Measurements from ENCODE around the gene AMH. TPM values are rescaled to one million over a fixed set of nuclear protein-coding genes. Genes with fewer than 3 reads are reported as not detected.

The AMH gene
- polyA plus RNA-seq, 3 donors, result 0.12 TPM; not detected in 2

DNA sequence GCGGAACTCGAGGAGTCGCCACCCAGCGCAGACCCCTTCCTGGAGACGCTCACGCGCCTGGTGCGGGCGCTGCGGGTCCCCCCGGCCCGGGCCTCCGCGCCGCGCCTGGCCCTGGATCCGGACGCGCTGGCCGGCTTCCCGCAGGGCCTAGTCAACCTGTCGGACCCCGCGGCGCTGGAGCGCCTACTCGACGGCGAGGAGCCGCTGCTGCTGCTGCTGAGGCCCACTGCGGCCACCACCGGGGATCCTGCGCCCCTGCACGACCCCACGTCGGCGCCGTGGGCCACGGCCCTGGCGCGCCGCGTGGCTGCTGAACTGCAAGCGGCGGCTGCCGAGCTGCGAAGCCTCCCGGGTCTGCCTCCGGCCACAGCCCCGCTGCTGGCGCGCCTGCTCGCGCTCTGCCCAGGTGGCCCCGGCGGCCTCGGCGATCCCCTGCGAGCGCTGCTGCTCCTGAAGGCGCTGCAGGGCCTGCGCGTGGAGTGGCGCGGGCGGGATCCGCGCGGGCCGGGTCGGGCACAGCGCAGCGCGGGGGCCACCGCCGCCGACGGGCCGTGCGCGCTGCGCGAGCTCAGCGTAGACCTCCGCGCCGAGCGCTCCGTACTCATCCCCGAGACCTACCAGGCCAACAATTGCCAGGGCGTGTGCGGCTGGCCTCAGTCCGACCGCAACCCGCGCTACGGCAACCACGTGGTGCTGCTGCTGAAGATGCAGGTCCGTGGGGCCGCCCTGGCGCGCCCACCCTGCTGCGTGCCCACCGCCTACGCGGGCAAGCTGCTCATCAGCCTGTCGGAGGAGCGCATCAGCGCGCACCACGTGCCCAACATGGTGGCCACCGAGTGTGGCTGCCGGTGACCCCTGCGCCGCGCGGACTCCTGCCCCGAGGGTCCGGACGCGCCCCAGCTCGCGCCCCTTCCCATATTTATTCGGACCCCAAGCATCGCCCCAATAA, 2.3 kb downstream of the AMH start:
- H3K4me3 ChIP-seq (replicated peaks in 1 of 3; ENCODE audit: low read depth in 2 of 3, low read length in 3 of 3), result peak overlapping the region in 2 of 3 experiments; percentile 20 to 70
- peak overlapping the region; percentile 71 for H2AFZ ChIP-seq (ENCODE audit: insufficient read depth, low read depth, low read length, poor library complexity, severe bottlenecking)
- TF ChIP-seq, protein P1, sequence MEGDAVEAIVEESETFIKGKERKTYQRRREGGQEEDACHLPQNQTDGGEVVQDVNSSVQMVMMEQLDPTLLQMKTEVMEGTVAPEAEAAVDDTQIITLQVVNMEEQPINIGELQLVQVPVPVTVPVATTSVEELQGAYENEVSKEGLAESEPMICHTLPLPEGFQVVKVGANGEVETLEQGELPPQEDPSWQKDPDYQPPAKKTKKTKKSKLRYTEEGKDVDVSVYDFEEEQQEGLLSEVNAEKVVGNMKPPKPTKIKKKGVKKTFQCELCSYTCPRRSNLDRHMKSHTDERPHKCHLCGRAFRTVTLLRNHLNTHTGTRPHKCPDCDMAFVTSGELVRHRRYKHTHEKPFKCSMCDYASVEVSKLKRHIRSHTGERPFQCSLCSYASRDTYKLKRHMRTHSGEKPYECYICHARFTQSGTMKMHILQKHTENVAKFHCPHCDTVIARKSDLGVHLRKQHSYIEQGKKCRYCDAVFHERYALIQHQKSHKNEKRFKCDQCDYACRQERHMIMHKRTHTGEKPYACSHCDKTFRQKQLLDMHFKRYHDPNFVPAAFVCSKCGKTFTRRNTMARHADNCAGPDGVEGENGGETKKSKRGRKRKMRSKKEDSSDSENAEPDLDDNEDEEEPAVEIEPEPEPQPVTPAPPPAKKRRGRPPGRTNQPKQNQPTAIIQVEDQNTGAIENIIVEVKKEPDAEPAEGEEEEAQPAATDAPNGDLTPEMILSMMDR (IDR thresholded peaks at IDR 0.05), result no peak
- Mint-ChIP-seq H3K4me1 (peaks cover 22% of the 10 kb centered on the region), H3K27ac (no peak overlapping the region), H3K4me3 (peak overlapping the region; percentile 66 to 84), H3K27me3 (ENCODE audit: low read depth in 3 of 3) (peaks cover 41 to 70% (median 42%) of the 10 kb centered on the region in 3 donors), H3K9me3 (peaks cover 0 to 8% (median 0%) of the 10 kb centered on the region in 7 donors), H3K36me3 (peaks cover 17 to 24% of the 10 kb centered on the region in 2 donors)
- H3K4me1 ChIP-seq (ENCODE audit: control insufficient read depth in 1 of 2, insufficient read depth in 2 of 2, low read length in 2 of 2), result peaks cover 32 to 42% of the 10 kb centered on the region in 2 donors
- 4% methylated on average over 125 of the region's 125 CpGs for WGBS (ENCODE audit: insufficient coverage)
- no peak for DNase-seq
- no peak overlapping the region for H3K9ac ChIP-seq (ENCODE audit: insufficient read depth, low read length, poor library complexity, severe bottlenecking)
- H3K36me3 ChIP-seq (replicated peaks in 1 of 2; ENCODE audit: control insufficient read depth in 1 of 2, insufficient read depth in 2 of 2, low read length in 2 of 2), result peaks cover 25 to 26% of the 10 kb centered on the region in 2 donors
- peak overlapping the region; percentile 74 for H3K4me2 ChIP-seq (replicated peaks; ENCODE audit: extremely low read depth, low read length, poor library complexity, severe bottlenecking)
- no peaks in the 10 kb centered on the region for H3K79me2 ChIP-seq (ENCODE audit: insufficient read depth, low read length)
- H4K20me1 ChIP-seq (ENCODE audit: insufficient read depth, low read length), result peaks cover 63% of the 10 kb centered on the region
- H3K27ac ChIP-seq (ENCODE audit: low read depth in 1 of 2, low read length in 2 of 2), result no peak overlapping the region
- intact Hi-C loops (cut with micrococcal nuclease), result no loop called here
- H3K27me3 ChIP-seq (ENCODE audit: control insufficient read depth in 2 of 2, insufficient read depth in 2 of 2, low read length in 2 of 2), result peaks cover 18 to 51% of the 10 kb centered on the region in 2 donors
- H3K9me3 ChIP-seq (replicated peaks in 1 of 2; ENCODE audit: control insufficient read depth in 1 of 2, insufficient read depth in 1 of 2, low read length in 2 of 2), result peaks cover 0 to 14% of the 10 kb centered on the region in 2 donors

DNA sequence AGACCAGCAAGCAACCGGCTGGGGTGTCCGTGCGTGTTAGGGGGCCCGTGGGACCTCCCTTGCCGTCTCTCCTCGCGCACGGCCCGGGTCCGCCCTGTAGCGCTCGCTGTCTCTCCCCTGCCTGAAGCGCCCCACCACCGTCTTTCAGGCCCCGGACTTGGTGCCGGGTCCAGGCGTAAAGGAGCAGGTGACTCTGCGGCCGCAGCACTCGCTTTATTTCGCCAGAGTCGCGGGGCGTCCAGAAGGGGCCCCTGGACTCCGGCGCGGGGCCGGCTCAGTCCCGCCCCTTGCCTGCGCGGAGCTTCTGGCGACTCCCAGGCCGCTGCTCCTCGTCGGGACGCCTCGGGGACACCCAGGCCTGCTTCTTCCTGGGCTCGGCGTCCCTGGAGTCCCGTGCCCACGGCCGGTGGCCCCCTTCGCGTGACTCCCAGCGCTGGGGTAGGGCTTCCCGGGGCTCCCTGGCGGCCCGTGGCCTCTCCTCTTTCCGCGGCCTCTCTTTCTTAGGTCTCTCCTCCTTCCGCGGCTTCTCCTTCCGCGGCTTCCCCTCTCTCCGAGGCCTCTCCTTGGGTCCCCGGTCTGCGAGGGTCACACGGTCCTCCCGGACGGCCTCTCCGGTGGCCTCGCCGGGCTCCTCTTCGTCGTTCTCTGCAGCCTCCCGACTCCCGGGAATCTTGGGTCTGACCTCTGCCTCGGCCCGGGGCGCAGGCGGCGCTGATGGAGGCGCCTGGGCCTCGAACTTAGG, 3.1 kb downstream of the AMH start:
- H3K9me3 Mint-ChIP-seq, result peaks cover 0 to 8% (median 0%) of the 10 kb centered on the region in 7 donors
- peaks cover 0 to 14% of the 10 kb centered on the region in 2 donors for H3K9me3 ChIP-seq (replicated peaks in 1 of 2; ENCODE audit: control insufficient read depth in 1 of 2, insufficient read depth in 1 of 2, low read length in 2 of 2)
- DNase-seq, result no peak
- WGBS (ENCODE audit: insufficient coverage), result 3% methylated on average over 74 of the region's 74 CpGs
- TF ChIP-seq, protein P1 (IDR thresholded peaks at IDR 0.05), result no peak
- H3K4me3 ChIP-seq (replicated peaks in 1 of 3; ENCODE audit: low read depth in 2 of 3, low read length in 3 of 3), result peak overlapping the region in 2 of 3 experiments; percentile 20 to 70
- peaks cover 32 to 42% of the 10 kb centered on the region in 2 donors for H3K4me1 ChIP-seq (ENCODE audit: control insufficient read depth in 1 of 2, insufficient read depth in 2 of 2, low read length in 2 of 2)
- H3K27me3 Mint-ChIP-seq (ENCODE audit: low read depth in 3 of 3), result peaks cover 42 to 73% (median 42%) of the 10 kb centered on the region in 3 donors
- peaks cover 11 to 15% of the 10 kb centered on the region in 2 donors for H3K36me3 Mint-ChIP-seq
- H2AFZ ChIP-seq (ENCODE audit: insufficient read depth, low read depth, low read length, poor library complexity, severe bottlenecking), result peak overlapping the region; percentile 71
- peak overlapping the region; percentile 74 for H3K4me2 ChIP-seq (replicated peaks; ENCODE audit: extremely low read depth, low read length, poor library complexity, severe bottlenecking)
- no peaks in the 10 kb centered on the region for H3K79me2 ChIP-seq (ENCODE audit: insufficient read depth, low read length)
- H3K27me3 ChIP-seq (ENCODE audit: control insufficient read depth in 2 of 2, insufficient read depth in 2 of 2, low read length in 2 of 2), result peaks cover 18 to 51% of the 10 kb centered on the region in 2 donors
- H3K27ac ChIP-seq (ENCODE audit: low read depth in 1 of 2, low read length in 2 of 2), result no peak overlapping the region
- no peak overlapping the region for H3K9ac ChIP-seq (ENCODE audit: insufficient read depth, low read length, poor library complexity, severe bottlenecking)
- intact Hi-C loops (cut with micrococcal nuclease), result no loop called here
- H3K36me3 ChIP-seq (replicated peaks in 1 of 2; ENCODE audit: control insufficient read depth in 1 of 2, insufficient read depth in 2 of 2, low read length in 2 of 2), result peaks cover 16 to 18% of the 10 kb centered on the region in 2 donors
- no peak overlapping the region for H3K27ac Mint-ChIP-seq
- H3K4me3 Mint-ChIP-seq, result peak overlapping the region; percentile 66 to 84
- peaks cover 22% of the 10 kb centered on the region for H3K4me1 Mint-ChIP-seq
- H4K20me1 ChIP-seq (ENCODE audit: insufficient read depth, low read length), result peaks cover 55% of the 10 kb centered on the region

All from CD14-positive monocyte (primary cell).